Vagina (tissue), 2 donors: ENCODE data around the gene CD8B.

Source experiments
- CTCF ChIP-seq, 3 experiments: fragments of 450-650 bp in 2 of 3; fragments of 200-600 bp in 1 of 3; sonication (generic) in 1 of 3; IDR thresholded peaks; one replicate each; pipeline ENCODE4 v1.5.1; 2017 to 2019; ENCODE audit warnings: antibody characterized with exemption in 3 of 3, mild to moderate bottlenecking in 2 of 3, moderate library complexity in 2 of 3
- POLR2A ChIP-seq, 2 donors: fragments of 450-650 bp; IDR thresholded peaks; one replicate each; pipeline ENCODE4 v1.6.1; 2017; ENCODE audit warnings: antibody characterized with exemption in 2 of 2, mild to moderate bottlenecking in 2 of 2, moderate library complexity in 2 of 2

DNA sequence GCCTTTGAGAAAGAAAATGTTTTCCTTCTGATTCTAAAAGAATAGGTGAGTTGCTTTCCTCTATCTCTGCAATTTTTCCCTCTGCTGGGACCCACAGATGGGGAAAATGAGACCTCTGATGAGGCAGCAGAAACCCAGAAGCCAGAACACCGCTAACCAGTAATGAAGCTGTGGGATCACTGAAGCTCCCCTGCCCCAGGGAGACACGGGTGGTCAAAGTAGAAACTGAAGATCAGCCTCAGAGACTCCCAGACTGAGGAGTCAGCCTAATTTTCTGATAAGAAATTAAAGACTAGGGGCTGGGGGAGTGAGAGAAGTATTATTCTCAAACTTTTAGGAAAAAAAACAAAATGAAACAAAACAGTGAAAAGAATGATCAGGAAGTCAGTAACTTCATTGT, 30.1 kb downstream of the CD8B start:
- TF ChIP-seq CTCF (IDR thresholded peaks at IDR 0.05) (no peak), POLR2A (IDR thresholded peaks at IDR 0.05) (no peak)
